Measurements from ENCODE around the gene MUSTN1.

DNA sequence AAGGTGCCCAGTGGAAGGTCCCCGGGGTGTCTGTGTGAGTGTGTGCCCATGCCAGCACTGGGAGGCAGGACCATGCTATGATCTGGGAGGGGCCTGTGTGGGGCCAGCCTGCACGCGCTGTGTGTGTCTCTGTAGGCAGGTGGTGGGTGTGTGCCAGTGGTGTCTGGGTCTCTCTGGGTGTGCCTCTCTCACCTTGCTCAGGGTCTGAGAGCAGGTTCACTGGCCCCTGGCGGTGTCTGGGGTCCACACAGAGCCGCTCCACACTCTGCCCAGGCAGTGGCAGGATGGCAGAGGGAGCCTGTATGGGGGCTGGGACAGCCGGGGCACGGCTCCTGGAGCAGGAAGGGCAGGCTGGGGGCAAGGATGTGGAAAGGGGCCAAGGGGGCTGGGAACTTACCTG is 17.0 kb downstream of the MUSTN1 start:
- TF ChIP-seq, protein P1, sequence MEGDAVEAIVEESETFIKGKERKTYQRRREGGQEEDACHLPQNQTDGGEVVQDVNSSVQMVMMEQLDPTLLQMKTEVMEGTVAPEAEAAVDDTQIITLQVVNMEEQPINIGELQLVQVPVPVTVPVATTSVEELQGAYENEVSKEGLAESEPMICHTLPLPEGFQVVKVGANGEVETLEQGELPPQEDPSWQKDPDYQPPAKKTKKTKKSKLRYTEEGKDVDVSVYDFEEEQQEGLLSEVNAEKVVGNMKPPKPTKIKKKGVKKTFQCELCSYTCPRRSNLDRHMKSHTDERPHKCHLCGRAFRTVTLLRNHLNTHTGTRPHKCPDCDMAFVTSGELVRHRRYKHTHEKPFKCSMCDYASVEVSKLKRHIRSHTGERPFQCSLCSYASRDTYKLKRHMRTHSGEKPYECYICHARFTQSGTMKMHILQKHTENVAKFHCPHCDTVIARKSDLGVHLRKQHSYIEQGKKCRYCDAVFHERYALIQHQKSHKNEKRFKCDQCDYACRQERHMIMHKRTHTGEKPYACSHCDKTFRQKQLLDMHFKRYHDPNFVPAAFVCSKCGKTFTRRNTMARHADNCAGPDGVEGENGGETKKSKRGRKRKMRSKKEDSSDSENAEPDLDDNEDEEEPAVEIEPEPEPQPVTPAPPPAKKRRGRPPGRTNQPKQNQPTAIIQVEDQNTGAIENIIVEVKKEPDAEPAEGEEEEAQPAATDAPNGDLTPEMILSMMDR (IDR thresholded peaks at IDR 0.05) = no peak
- no peak for TF ChIP-seq POLR2A (IDR thresholded peaks at IDR 0.05)
